ENCODE measurements around the gene MTRF1. TPM values are rescaled to one million over a fixed set of nuclear protein-coding genes. Genes with fewer than 3 reads are reported as not detected.

The MTRF1 gene
- total RNA-seq, 1 experiment from 2014 or later, result 11.4 TPM

DNA sequence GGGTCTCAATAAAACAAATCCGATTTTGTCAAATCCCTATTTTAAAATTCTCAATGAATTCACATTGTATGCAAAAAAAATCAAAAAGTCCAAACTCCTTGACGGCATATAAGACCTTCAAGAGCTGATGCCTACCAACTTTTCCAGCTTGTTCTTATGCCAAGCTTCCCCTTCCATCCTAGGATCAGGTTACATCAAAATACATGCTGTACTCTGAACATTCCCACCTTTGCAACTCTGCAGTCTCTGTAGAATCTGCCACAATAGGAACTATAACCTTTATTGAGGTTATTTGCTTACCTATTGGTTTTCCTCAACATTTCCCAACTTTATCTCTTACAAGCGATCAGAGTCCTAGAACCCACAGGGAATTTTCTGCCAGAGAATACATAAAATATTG lies 76.9 kb downstream of the MTRF1 start:
- no TSS peak for BruUV-seq (replicated peaks)
- intact Hi-C loops (cut with micrococcal nuclease), result no loop called here
- Histone ChIP-seq H3K27ac (ENCODE audit: low read depth, low read length) (no peak overlapping the region), H3K4me1 (ENCODE audit: control insufficient read depth in 1 of 2, insufficient read depth in 2 of 2, low read length in 2 of 2) (no peaks in the 10 kb centered on the region), H3K9ac (ENCODE audit: low read length) (no peak overlapping the region), H3K4me2 (ENCODE audit: low read length) (no peak overlapping the region), H2AFZ (ENCODE audit: low read depth, low read length, poor library complexity, severe bottlenecking) (no peak overlapping the region), H3K9me2 (ENCODE audit: insufficient read depth) (no peaks in the 10 kb centered on the region), H4K20me1 (ENCODE audit: insufficient read depth) (no peaks in the 10 kb centered on the region), H3K4me3 (replicated peaks in 1 of 2; ENCODE audit: low read depth in 1 of 2, low read length in 2 of 2) (no peak overlapping the region), H3K27me3 (ENCODE audit: insufficient read depth, low read length) (no peaks in the 10 kb centered on the region), H3K79me2 (ENCODE audit: insufficient read depth, low read length) (no peaks in the 10 kb centered on the region), H3K36me3 (ENCODE audit: control insufficient read depth in 1 of 2, insufficient read depth in 2 of 2, low read length in 2 of 2) (no peaks in the 10 kb centered on the region), H3K9me3 (ENCODE audit: control insufficient read depth in 1 of 2, insufficient read depth in 1 of 2, low read depth in 1 of 2, low read length in 2 of 2) (no peaks in the 10 kb centered on the region)
- DNase-seq (ENCODE audit: low read depth, low spot score) (no peak), ATAC-seq (no peak)
- TF ChIP-seq ELF1 (IDR thresholded peaks at IDR 0.05; ENCODE audit: borderline replicate concordance, low read depth) (no peak), SP1 (IDR thresholded peaks at IDR 0.05; ENCODE audit: low read depth) (no peak)
- ChIA-PET POLR2A (no interaction called here), RAD21 (ENCODE audit: low non-redundant PET in 1 of 2, low total read pairs in 2 of 2, uncharacterized antibody in 2 of 2, unreplicated experiment in 2 of 2) (no interaction called here), CTCF (no interaction called here)

DNA sequence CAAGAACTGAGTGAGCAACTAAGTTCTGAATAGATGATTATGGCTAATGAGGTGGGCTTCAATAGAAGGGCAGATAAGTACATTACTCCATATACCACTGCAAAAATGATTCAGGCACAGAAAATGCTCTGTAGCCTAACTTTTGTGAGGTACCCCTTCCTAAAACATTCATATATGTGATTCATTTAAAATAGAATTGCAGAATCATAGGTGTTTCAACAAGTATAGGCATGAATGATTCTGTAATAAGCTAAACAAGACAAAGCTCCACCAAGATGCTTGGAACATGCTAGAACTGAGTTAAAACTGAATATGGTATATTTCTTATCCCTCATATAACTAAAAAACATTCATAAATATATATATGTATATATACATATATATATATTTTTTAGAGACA lies 81.1 kb downstream of the MTRF1 start:
- ChIA-PET RAD21 (ENCODE audit: low non-redundant PET in 1 of 2, low total read pairs in 2 of 2, uncharacterized antibody in 2 of 2, unreplicated experiment in 2 of 2) (no interaction called here), POLR2A (no interaction called here), CTCF (no interaction called here)
- no peaks in the 10 kb centered on the region for H3K9me3 ChIP-seq (ENCODE audit: control insufficient read depth in 1 of 2, insufficient read depth in 1 of 2, low read depth in 1 of 2, low read length in 2 of 2)
- ATAC-seq (no peak), DNase-seq (ENCODE audit: low read depth, low spot score) (no peak)
- no peaks in the 10 kb centered on the region for H3K9me2 ChIP-seq (ENCODE audit: insufficient read depth)
- H3K4me3 ChIP-seq (replicated peaks in 1 of 2; ENCODE audit: low read depth in 1 of 2, low read length in 2 of 2), result no peak overlapping the region
- TF ChIP-seq, protein P1, sequence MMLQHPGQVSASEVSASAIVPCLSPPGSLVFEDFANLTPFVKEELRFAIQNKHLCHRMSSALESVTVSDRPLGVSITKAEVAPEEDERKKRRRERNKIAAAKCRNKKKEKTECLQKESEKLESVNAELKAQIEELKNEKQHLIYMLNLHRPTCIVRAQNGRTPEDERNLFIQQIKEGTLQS (IDR thresholded peaks at IDR 0.05), result no peak
- TF ChIP-seq FOSL1 (IDR thresholded peaks at IDR 0.05; ENCODE audit: low read depth) (no peak), SRF (IDR thresholded peaks at IDR 0.05; ENCODE audit: low read depth) (no peak), YY1 (IDR thresholded peaks at IDR 0.05; ENCODE audit: extremely low read depth, insufficient replicate concordance, low read depth, low read length) (no peak)
- TF ChIP-seq, protein P2, sequence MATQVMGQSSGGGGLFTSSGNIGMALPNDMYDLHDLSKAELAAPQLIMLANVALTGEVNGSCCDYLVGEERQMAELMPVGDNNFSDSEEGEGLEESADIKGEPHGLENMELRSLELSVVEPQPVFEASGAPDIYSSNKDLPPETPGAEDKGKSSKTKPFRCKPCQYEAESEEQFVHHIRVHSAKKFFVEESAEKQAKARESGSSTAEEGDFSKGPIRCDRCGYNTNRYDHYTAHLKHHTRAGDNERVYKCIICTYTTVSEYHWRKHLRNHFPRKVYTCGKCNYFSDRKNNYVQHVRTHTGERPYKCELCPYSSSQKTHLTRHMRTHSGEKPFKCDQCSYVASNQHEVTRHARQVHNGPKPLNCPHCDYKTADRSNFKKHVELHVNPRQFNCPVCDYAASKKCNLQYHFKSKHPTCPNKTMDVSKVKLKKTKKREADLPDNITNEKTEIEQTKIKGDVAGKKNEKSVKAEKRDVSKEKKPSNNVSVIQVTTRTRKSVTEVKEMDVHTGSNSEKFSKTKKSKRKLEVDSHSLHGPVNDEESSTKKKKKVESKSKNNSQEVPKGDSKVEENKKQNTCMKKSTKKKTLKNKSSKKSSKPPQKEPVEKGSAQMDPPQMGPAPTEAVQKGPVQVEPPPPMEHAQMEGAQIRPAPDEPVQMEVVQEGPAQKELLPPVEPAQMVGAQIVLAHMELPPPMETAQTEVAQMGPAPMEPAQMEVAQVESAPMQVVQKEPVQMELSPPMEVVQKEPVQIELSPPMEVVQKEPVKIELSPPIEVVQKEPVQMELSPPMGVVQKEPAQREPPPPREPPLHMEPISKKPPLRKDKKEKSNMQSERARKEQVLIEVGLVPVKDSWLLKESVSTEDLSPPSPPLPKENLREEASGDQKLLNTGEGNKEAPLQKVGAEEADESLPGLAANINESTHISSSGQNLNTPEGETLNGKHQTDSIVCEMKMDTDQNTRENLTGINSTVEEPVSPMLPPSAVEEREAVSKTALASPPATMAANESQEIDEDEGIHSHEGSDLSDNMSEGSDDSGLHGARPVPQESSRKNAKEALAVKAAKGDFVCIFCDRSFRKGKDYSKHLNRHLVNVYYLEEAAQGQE (IDR thresholded peaks at IDR 0.05; ENCODE audit: low read depth), result no peak
- H3K27ac ChIP-seq (ENCODE audit: low read depth, low read length), result no peak overlapping the region
- no peaks in the 10 kb centered on the region for H4K20me1 ChIP-seq (ENCODE audit: insufficient read depth)
- no peak overlapping the region for H3K4me2 ChIP-seq (ENCODE audit: low read length)
- BruUV-seq (replicated peaks), result no TSS peak
- H3K36me3 ChIP-seq (ENCODE audit: control insufficient read depth in 1 of 2, insufficient read depth in 2 of 2, low read length in 2 of 2), result no peaks in the 10 kb centered on the region
- no peak overlapping the region for H3K9ac ChIP-seq (ENCODE audit: low read length)
- H3K4me1 ChIP-seq (ENCODE audit: control insufficient read depth in 1 of 2, insufficient read depth in 2 of 2, low read length in 2 of 2), result 0 out of 4 replicates have a peak, but pooled peaks cover 0 to 3% of the 10 kb centered on the region in 2 experiments
- intact Hi-C loops (cut with micrococcal nuclease), result no loop called here
- no peaks in the 10 kb centered on the region for H3K27me3 ChIP-seq (ENCODE audit: insufficient read depth, low read length)
- H3K79me2 ChIP-seq (ENCODE audit: insufficient read depth, low read length), result no peaks in the 10 kb centered on the region
- no peak overlapping the region for H2AFZ ChIP-seq (ENCODE audit: low read depth, low read length, poor library complexity, severe bottlenecking)
